GM12878 (cell line): ENCODE data around the gene NNAT. TPM values are rescaled to one million over a fixed set of nuclear protein-coding genes. Genes with fewer than 3 reads are reported as not detected.

Experiments used
- ATAC-seq: fragments of 200-7000 bp; cut with Tn5 transposase; 3 replicates; pipeline ENCODE4 v1.9.1; 2020; ENCODE audit warnings: mild to moderate bottlenecking, moderate library complexity
- BruUV-seq: library from RNA; stranded (reverse); fragments of 400-500 nt; replicated peaks from 2 replicates; lab custom pipeline; 2021; lab: Mats Ljungman, UMichigan
- CTCF ChIA-PET: fragments of 300-600 bp; sonication (Branson Sonifier 250); formaldehyde crosslinking; extraction: SDS; loops from one replicate; lab custom pipeline; 2021; ENCODE audit warnings: inconsistent platforms; lab: Yijun Ruan, JAX
- POLR2A ChIA-PET: fragments of 350-600 bp; formaldehyde crosslinking; extraction: SDS; loops from one replicate; lab custom pipeline; 2021; ENCODE audit warnings: inconsistent platforms; lab: Charles Lee
- RAD21 ChIA-PET: fragments of 300-600 bp; sonication (Branson Sonifier 250); formaldehyde crosslinking; loops from one replicate; lab custom pipeline; 2023; ENCODE audit warnings: antibody characterized with exemption; ENCODE audit not compliant: unreplicated experiment; lab: Charles Lee
- SMC1A ChIA-PET: fragments of 300-600 bp; sonication (Branson Sonifier 250); formaldehyde crosslinking; loops from one replicate; lab custom pipeline; 2023; ENCODE audit not compliant: unreplicated experiment, uncharacterized antibody; lab: Charles Lee
- DNase-seq: peaks from one replicate; pipeline ENCODE4 v3.0.0-alpha.2; 2011; ENCODE audit warnings: low read depth, low spot score
- FAIRE-seq: peaks from 3 replicates; lab custom pipeline; 2011; peaks lifted over from hg19 to GRCh38; lab: Jason Lieb, UNC
- H2AFZ ChIP-seq: 2 replicates; pipeline ENCODE4 v1.6.0; 2011; ENCODE audit warnings: low read depth, low read length, control low read depth; ENCODE audit not compliant: control insufficient read depth
- H3K27ac ChIP-seq: 2 replicates; pipeline ENCODE4 v1.5.1; 2011; ENCODE audit warnings: control low read depth; ENCODE audit not compliant: control insufficient read depth, insufficient read depth
- H3K27me3 ChIP-seq, 2 experiments: replicated peaks in 1 of 2; 2 replicates each; pipeline versions ENCODE4 v1.6.0 to v1.6.1; 2011; ENCODE audit warnings: low read length in 1 of 2; ENCODE audit not compliant: control insufficient read depth in 2 of 2, insufficient read depth in 2 of 2
- H3K36me3 ChIP-seq, 2 experiments: 2 replicates each; pipeline ENCODE4 v1.5.1; 2011; ENCODE audit warnings: low read length in 1 of 2; ENCODE audit not compliant: control insufficient read depth in 2 of 2, insufficient read depth in 2 of 2
- H3K4me1 ChIP-seq: 2 replicates; pipeline ENCODE4 v1.6.1; 2011; ENCODE audit warnings: mild to moderate bottlenecking, low read length, moderate library complexity, mixed read lengths; ENCODE audit not compliant: control insufficient read depth, insufficient read depth
- H3K4me2 ChIP-seq: 2 replicates; pipeline ENCODE4 v1.6.0; 2011; ENCODE audit warnings: control low read depth; ENCODE audit not compliant: control insufficient read depth, insufficient read depth
- H3K4me3 ChIP-seq: fragments of 200-600 bp; sonication (generic); 2 replicates; pipeline ENCODE4 v1.5.1; 2016
- H3K79me2 ChIP-seq: 2 replicates; pipeline ENCODE4 v1.6.0; 2011; ENCODE audit warnings: low read length; ENCODE audit not compliant: control insufficient read depth, insufficient read depth
- H3K9ac ChIP-seq: 2 replicates; pipeline ENCODE4 v1.8.0; 2011; ENCODE audit warnings: low read length, control low read depth, mixed read lengths; ENCODE audit not compliant: control insufficient read depth, insufficient read depth
- H3K9me3 ChIP-seq: replicated peaks from 3 replicates; pipeline ENCODE4 v1.5.1; 2011; ENCODE audit warnings: mild to moderate bottlenecking, low read length; ENCODE audit not compliant: control insufficient read depth, insufficient read depth
- H4K20me1 ChIP-seq: 2 replicates; pipeline ENCODE4 v1.6.0; 2011; ENCODE audit not compliant: control insufficient read depth, insufficient read depth
- ATF2 ChIP-seq: IDR thresholded peaks from 2 replicates; pipeline ENCODE4 v1.6.1; 2012; ENCODE audit warnings: low read length, inconsistent platforms
- CBX3 ChIP-seq: fragments of 200-600 bp; sonication (generic); IDR thresholded peaks from 2 replicates; pipeline ENCODE4 v1.6.1; 2016; ENCODE audit warnings: low read depth, borderline replicate concordance
- CEBPB ChIP-seq, 2 experiments: fragments of 150-350 bp in 1 of 2; IDR thresholded peaks; 2 replicates each; pipeline ENCODE4 v1.6.1; 2012 to 2014; ENCODE audit warnings: low read depth in 2 of 2, low read length in 2 of 2, borderline replicate concordance in 1 of 2, inconsistent platforms in 1 of 2
- CHD1 ChIP-seq: IDR thresholded peaks from 2 replicates; pipeline ENCODE4 v1.6.1; 2012; ENCODE audit warnings: low read depth, low read length, improper control_type of control experiment
- CREB1 ChIP-seq: IDR thresholded peaks from 2 replicates; pipeline ENCODE4 v1.6.1; 2012; ENCODE audit warnings: low read depth, mild to moderate bottlenecking, inconsistent platforms
- ETV6 ChIP-seq, 2 experiments: fragments of 450-650 bp in 1 of 2; IDR thresholded peaks in 1 of 2; conservative IDR thresholded peaks in 1 of 2; 2 replicates each; pipeline ENCODE4 v1.6.1; 2014; ENCODE audit warnings: antibody characterized with exemption in 1 of 2, borderline replicate concordance in 1 of 2, low read depth in 1 of 2, mild to moderate bottlenecking in 1 of 2, moderate library complexity in 1 of 2
- MTA2 ChIP-seq: fragments of 450-650 bp; IDR thresholded peaks from 2 replicates; pipeline ENCODE4 v1.6.1; 2016; ENCODE audit warnings: low read depth, mild to moderate bottlenecking, moderate library complexity
- MXI1 ChIP-seq: fragments of 150-350 bp; IDR thresholded peaks from 2 replicates; pipeline ENCODE4 v1.6.1; 2011; ENCODE audit warnings: low read depth, mild to moderate bottlenecking, inconsistent platforms, low read length, improper control_type of control experiment
- MYC ChIP-seq: IDR thresholded peaks from 2 replicates; pipeline ENCODE4 v1.6.1; 2011; ENCODE audit warnings: mild to moderate bottlenecking, low read length, moderate library complexity, inconsistent platforms; ENCODE audit not compliant: insufficient read depth, insufficient replicate concordance, insufficient read length, severe bottlenecking
- PKNOX1 ChIP-seq: fragments of 450-650 bp; IDR thresholded peaks from 2 replicates; pipeline ENCODE4 v1.6.1; 2016; ENCODE audit warnings: mild to moderate bottlenecking
- SMARCA5 ChIP-seq: fragments of 450-650 bp; IDR thresholded peaks from 2 replicates; pipeline ENCODE4 v1.6.1; 2017; ENCODE audit warnings: mild to moderate bottlenecking
- SREBF1 ChIP-seq: IDR thresholded peaks from 2 replicates; pipeline ENCODE4 v1.6.1; 2012; ENCODE audit warnings: mild to moderate bottlenecking, low read length
- TBL1XR1 ChIP-seq: IDR thresholded peaks from 2 replicates; pipeline ENCODE4 v1.6.1; 2012; ENCODE audit warnings: low read depth, low read length, improper control_type of control experiment
- ZNF274 ChIP-seq: IDR thresholded peaks from one replicate; pipeline ENCODE4 v1.8.0; 2011; ENCODE audit not compliant: insufficient read length, insufficient read depth
- ZNF622 ChIP-seq: fragments of 450-650 bp; IDR thresholded peaks from 2 replicates; pipeline ENCODE4 v1.6.1; 2017; ENCODE audit warnings: mild to moderate bottlenecking, inconsistent platforms
- WGBS: methylation state at CpG from one replicate; pipeline ENCODE4 v1.1.6; 2016; ENCODE audit warnings: low lambda C conversion rate; ENCODE audit not compliant: insufficient replicate concordance, insufficient coverage; ENCODE audit errors: missing lambda C conversion rate; 5-methylcytosine and 5-hydroxymethylcytosine counted together
- in situ Hi-C: fragments of 300-500 bp; cut with MboI; formaldehyde crosslinking; loops from 9 replicates; pipeline ENCODE4 v1.14.3; 2018; ENCODE audit warnings: mixed read lengths
- intact Hi-C: fragments of 100-400 bp; cut with micrococcal nuclease; formaldehyde crosslinking; loops from one replicate; pipeline ENCODE4 v1.14.2; 2022; ENCODE audit not compliant: unreplicated experiment
- polyA plus RNA-seq, 11 experiments: library from polyadenylated mRNA; depleted of rRNA in 4 of 11; unstranded in 6 of 11; stranded (reverse) in 5 of 11; fragments of >200 nt; fragmentation: Nextera tagmentation in 4 of 11; fragmentation: Illumina TruSeq in 1 of 11; extraction: Ambion mirVana in 4 of 11; extraction: Trizol in 1 of 11; gene quantifications; 1 replicate in 1 of 11; 2 replicates in 10 of 11; pipeline versions ENCODE4 v1.2.1 to v1.2.3, GENCODE V29; 2011 to 2016; ENCODE audit warnings: inconsistent platforms in 2 of 11, missing spikeins in 2 of 11, low read depth in 1 of 11
- total RNA-seq, 4 experiments: library from RNA; depleted of rRNA in 3 of 4; stranded (reverse); fragments of >200 nt in 3 of 4; fragmentation: Illumina TruSeq in 1 of 4; extraction: Trizol in 1 of 4; gene quantifications; 2 replicates each; pipeline versions ENCODE4 v1.2.1 to v1.2.3, GENCODE V29; 2013 to 2021
- TF ChIP-seq, protein P1 (sequence below): IDR thresholded peaks from 2 replicates; pipeline ENCODE4 v1.6.1; 2011; ENCODE audit warnings: low read depth, low read length, improper control_type of control experiment, borderline replicate concordance

The NNAT gene
- total and polyA plus RNA-seq, 10 of the 15 experiments (the other 5 are each of a cell fraction or from before 2014, with no cell fraction given) = 0.22 to 0.99 (median 0.42) TPM; not detected in 7

DNA sequence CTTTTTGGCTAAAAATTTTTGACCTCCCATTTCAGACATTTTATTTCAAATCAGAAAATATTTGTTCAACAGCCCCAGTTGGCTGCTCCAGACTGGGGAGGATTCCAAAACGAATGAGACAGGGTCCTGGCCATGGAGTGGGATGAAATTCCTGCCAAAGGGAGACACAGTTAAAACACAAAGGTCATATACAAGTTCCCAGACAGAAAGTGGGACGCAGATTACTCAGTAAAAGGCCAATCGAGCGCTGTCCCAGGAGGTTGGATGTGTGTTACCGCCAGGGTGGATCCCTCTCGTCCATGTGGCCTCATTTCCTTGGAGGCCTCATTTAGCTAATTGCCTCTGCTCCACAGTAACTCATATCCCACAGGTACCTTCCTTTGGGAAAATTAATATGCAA lies 41.8 kb upstream of the NNAT start:
- Histone ChIP-seq H3K9me3 (no peaks in the 10 kb centered on the region), H3K36me3 (no peaks in the 10 kb centered on the region), H3K27ac (no peak overlapping the region)
- intact Hi-C loops = no loop called here
- BruUV-seq = no TSS peak
- TF ChIP-seq ZNF274 = no peak
- no peak for TF ChIP-seq MXI1
- TF ChIP-seq, protein P1, sequence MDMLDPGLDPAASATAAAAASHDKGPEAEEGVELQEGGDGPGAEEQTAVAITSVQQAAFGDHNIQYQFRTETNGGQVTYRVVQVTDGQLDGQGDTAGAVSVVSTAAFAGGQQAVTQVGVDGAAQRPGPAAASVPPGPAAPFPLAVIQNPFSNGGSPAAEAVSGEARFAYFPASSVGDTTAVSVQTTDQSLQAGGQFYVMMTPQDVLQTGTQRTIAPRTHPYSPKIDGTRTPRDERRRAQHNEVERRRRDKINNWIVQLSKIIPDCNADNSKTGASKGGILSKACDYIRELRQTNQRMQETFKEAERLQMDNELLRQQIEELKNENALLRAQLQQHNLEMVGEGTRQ = no peak
- no peak for TF ChIP-seq PKNOX1
- TF ChIP-seq SREBF1 = no peak
- TF ChIP-seq MYC = no peak
- TF ChIP-seq ZNF622 = no peak
- TF ChIP-seq SMARCA5 = no peak
- no peak for TF ChIP-seq CREB1
- TF ChIP-seq MTA2 = no peak
- TF ChIP-seq CHD1 = no peak
- no peak for TF ChIP-seq ETV6 (conservative IDR thresholded peaks at IDR 0.05 in 1 of 2, IDR thresholded peaks at IDR 0.05 in 1 of 2; ENCODE audit: borderline replicate concordance in 1 of 2, low read depth in 1 of 2)
- no peak for TF ChIP-seq TBL1XR1
- no peak for TF ChIP-seq CBX3
- TF ChIP-seq CEBPB (IDR thresholded peaks at IDR 0.05; ENCODE audit: borderline replicate concordance in 1 of 2, low read depth in 2 of 2, low read length in 2 of 2) = no peak
- TF ChIP-seq ATF2 = no peak
- TF ChIP-seq, all 136 proteins: peak for 0
- Histone ChIP-seq H3K9ac (no peak overlapping the region), H3K4me1 (no peaks in the 10 kb centered on the region), H2AFZ (no peak overlapping the region), H3K79me2 (no peaks in the 10 kb centered on the region), H3K4me2 (no peak overlapping the region), H3K27me3 (no peaks in the 10 kb centered on the region; a peak in 1 of 4 replicates), H3K4me3 (no peak overlapping the region), H4K20me1 (no peaks in the 10 kb centered on the region)
- POLR2A ChIA-PET = no interaction called here
- SMC1A ChIA-PET = no interaction called here
- no peak for DNase-seq
- CTCF ChIA-PET = no interaction called here
- RAD21 ChIA-PET = no interaction called here
- FAIRE-seq = no peak
- in situ Hi-C loops = no loop called here
- WGBS = 40% methylated on average over 6 of the region's 6 CpGs
- ATAC-seq = no peak
